Prostate gland (tissue), 2 donors: ENCODE results near the gene DLGAP1.

Experiments used
- CTCF ChIP-seq, 4 experiments: fragments of 200-600 bp in 2 of 4; fragments of 450-650 bp in 2 of 4; sonication (generic) in 2 of 4; IDR thresholded peaks; 1 replicate in 3 of 4; 2 replicates in 1 of 4; pipeline ENCODE4 v1.5.1; 2016 to 2019; ENCODE audit warnings: antibody characterized with exemption in 4 of 4, mild to moderate bottlenecking in 2 of 4, moderate library complexity in 2 of 4
- POLR2A ChIP-seq: fragments of 450-650 bp; IDR thresholded peaks from one replicate; pipeline ENCODE4 v1.6.1; 2016; ENCODE audit warnings: antibody characterized with exemption, mild to moderate bottlenecking
- POLR2AphosphoS5 ChIP-seq: sonication (generic); formaldehyde crosslinking; IDR thresholded peaks from one replicate; pipeline ENCODE4 v1.6.1; 2017; ENCODE audit warnings: antibody characterized with exemption

GRCh38 chr18:3803350-3803749, 651.8 kb downstream of the DLGAP1 start:
- TF ChIP-seq CTCF (IDR thresholded peaks at IDR 0.05) (no peak), POLR2A (no peak), POLR2AphosphoS5 (no peak)
